Progenitor cell of endocrine pancreas (in vitro differentiated cells): ENCODE data around the gene CDC14A. TPM values are rescaled to one million over a fixed set of nuclear protein-coding genes. Genes with fewer than 3 reads are reported as not detected.

Experiments used
- DNase-seq: peaks from one replicate; pipeline ENCODE4 v3.0.0; 2021; ENCODE audit warnings: low spot score; ENCODE audit not compliant: unreplicated experiment
- H3K27ac Mint-ChIP-seq: 2 replicates; pipeline ENCODE4 v1.8.0; 2021; ENCODE audit warnings: mild to moderate bottlenecking, moderate library complexity, mixed read lengths
- H3K27me3 Mint-ChIP-seq: 2 replicates; pipeline ENCODE4 v1.8.0; 2021; ENCODE audit warnings: mixed read lengths
- H3K36me3 Mint-ChIP-seq: 2 replicates; pipeline ENCODE4 v1.8.0; 2022; ENCODE audit warnings: mixed read lengths; ENCODE audit not compliant: insufficient read depth
- H3K4me1 Mint-ChIP-seq: 2 replicates; pipeline ENCODE4 v1.8.0; 2021; ENCODE audit warnings: low read depth, mixed read lengths
- H3K4me3 Mint-ChIP-seq: 2 replicates; pipeline ENCODE4 v1.8.0; 2021; ENCODE audit warnings: low read depth, mild to moderate bottlenecking, moderate library complexity, mixed read lengths
- H3K9me3 Mint-ChIP-seq: 2 replicates; pipeline ENCODE4 v1.8.0; 2021; ENCODE audit warnings: low read depth, mixed read lengths
- total RNA-seq: library from RNA; stranded (reverse); gene quantifications from 2 replicates; pipeline ENCODE4 v1.2.1, GENCODE V29; 2021
- TF ChIP-seq, protein P1 (sequence below): fragments of 200-600 bp; sonication (generic); IDR thresholded peaks from one replicate; pipeline ENCODE4 v1.5.0; 2021; ENCODE audit warnings: antibody characterized with exemption, mild to moderate bottlenecking; ENCODE audit not compliant: unreplicated experiment

The CDC14A gene
- total RNA-seq, 1 donor from 2014 or later: 23.3 TPM

GRCh38 chr1:100455478-100456072 lies 103.3 kb downstream of the CDC14A start:
- Mint-ChIP-seq H3K27ac (no peak overlapping the region), H3K4me1 (peaks cover 17% of the 10 kb centered on the region), H3K27me3 (no peaks in the 10 kb centered on the region), H3K36me3 (peaks cover 5% of the 10 kb centered on the region), H3K9me3 (no peaks in the 10 kb centered on the region), H3K4me3 (no peak overlapping the region)
- no peak for DNase-seq
- TF ChIP-seq, protein P1, sequence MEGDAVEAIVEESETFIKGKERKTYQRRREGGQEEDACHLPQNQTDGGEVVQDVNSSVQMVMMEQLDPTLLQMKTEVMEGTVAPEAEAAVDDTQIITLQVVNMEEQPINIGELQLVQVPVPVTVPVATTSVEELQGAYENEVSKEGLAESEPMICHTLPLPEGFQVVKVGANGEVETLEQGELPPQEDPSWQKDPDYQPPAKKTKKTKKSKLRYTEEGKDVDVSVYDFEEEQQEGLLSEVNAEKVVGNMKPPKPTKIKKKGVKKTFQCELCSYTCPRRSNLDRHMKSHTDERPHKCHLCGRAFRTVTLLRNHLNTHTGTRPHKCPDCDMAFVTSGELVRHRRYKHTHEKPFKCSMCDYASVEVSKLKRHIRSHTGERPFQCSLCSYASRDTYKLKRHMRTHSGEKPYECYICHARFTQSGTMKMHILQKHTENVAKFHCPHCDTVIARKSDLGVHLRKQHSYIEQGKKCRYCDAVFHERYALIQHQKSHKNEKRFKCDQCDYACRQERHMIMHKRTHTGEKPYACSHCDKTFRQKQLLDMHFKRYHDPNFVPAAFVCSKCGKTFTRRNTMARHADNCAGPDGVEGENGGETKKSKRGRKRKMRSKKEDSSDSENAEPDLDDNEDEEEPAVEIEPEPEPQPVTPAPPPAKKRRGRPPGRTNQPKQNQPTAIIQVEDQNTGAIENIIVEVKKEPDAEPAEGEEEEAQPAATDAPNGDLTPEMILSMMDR: peak; percentile 64

DNA sequence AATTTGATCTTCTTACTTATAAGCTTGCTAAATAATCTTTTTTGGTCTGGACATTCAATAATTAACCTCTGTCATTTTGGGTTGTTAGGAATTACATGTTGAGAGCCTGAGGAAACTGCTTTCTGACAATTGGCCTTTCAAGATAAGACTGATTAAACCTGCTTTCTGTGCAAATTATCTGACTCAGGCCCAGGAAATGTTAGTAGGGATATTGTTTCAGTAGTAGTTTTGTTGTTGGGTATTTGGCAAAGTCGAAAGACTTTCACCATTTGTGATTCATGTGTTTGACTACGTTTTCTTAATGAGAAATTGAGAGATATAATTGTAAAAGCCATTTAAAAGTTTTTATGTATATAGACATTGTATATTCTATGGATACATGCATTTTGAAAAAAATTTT lies 104.6 kb downstream of the CDC14A start:
- H3K27me3 Mint-ChIP-seq: no peaks in the 10 kb centered on the region
- no peak for DNase-seq
- H3K36me3 Mint-ChIP-seq: no peaks in the 10 kb centered on the region
- TF ChIP-seq, protein P1: no peak
- H3K4me1 Mint-ChIP-seq: peaks cover 17% of the 10 kb centered on the region
- no peaks in the 10 kb centered on the region for H3K9me3 Mint-ChIP-seq
- no peak overlapping the region for H3K4me3 Mint-ChIP-seq
- H3K27ac Mint-ChIP-seq: peak overlapping the region; percentile 71

GRCh38 chr1:100457683-100458082 lies 105.4 kb downstream of the CDC14A start:
- no peak for DNase-seq
- TF ChIP-seq, protein P1: no peak
- Mint-ChIP-seq H3K4me3 (no peak overlapping the region), H3K27ac (no peak overlapping the region), H3K27me3 (no peaks in the 10 kb centered on the region), H3K36me3 (no peaks in the 10 kb centered on the region), H3K9me3 (no peaks in the 10 kb centered on the region), H3K4me1 (peaks cover 17% of the 10 kb centered on the region)

- Mint-ChIP-seq H3K36me3 (peaks cover 2% of the 10 kb centered on the region), H3K27ac (no peak overlapping the region), H3K9me3 (no peaks in the 10 kb centered on the region), H3K4me1 (peaks cover 15% of the 10 kb centered on the region), H3K4me3 (no peak overlapping the region), H3K27me3 (no peaks in the 10 kb centered on the region)
- TF ChIP-seq, protein P1: no peak
- DNase-seq: no peak
These were observed 106.5 kb downstream of the CDC14A start for GRCh38 chr1:100458661-100459357.

DNA sequence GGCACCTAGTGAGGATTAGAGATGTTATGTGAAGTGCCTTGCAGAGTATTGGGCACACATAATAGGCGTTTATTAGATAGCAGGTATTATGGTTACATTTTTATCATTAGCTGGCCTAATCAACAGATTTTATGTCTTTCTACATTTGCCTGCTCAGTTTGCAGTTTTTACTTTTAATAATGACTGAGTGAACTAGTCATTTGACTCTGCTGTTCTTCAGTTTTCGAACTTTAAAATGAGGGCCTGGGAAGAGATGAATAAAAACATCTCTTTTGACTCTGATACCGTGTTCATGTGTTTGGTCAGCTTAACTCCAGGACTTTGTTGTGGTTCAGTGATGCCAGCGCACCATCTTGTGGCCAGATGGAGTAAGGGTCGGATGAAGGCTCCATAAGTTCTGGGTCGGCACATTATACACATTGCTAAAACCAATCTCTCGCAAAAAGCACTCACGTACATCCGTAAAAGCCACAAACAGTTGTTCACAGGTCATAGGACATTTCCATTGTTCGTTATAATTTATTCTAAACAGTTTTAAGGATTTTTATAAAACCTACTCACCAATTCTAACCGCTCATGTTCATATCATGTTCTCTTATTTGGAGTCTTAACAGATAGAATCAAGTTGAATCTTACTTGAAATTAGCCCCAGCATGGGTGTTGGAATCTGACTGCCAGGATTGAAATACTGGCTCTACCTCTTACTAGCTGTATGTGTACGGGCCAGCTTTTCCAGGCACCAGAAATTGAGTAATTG lies 107.2 kb downstream of the CDC14A start:
- DNase-seq: peak; percentile 45
- Mint-ChIP-seq H3K9me3 (no peaks in the 10 kb centered on the region), H3K4me3 (no peak overlapping the region)

More for the DNA sequence above, 107.2 kb downstream of the CDC14A start:
- TF ChIP-seq, protein P1: peak; percentile 84
- Mint-ChIP-seq H3K27me3 (no peaks in the 10 kb centered on the region), H3K27ac (peak overlapping the region; percentile 85), H3K4me1 (peaks cover 15% of the 10 kb centered on the region), H3K36me3 (peaks cover 4% of the 10 kb centered on the region)
